HepG2 (cell line): ENCODE data around the gene TOLLIP.

Experiments
- ELF4 ChIP-seq: sonication (generic); formaldehyde crosslinking; IDR thresholded peaks from 2 replicates; pipeline ENCODE4 v1.5.0; 2020; ENCODE audit warnings: missing genetic modification reagents, mild to moderate bottlenecking, moderate library complexity, borderline replicate concordance
- FUBP1 ChIP-seq: sonication (generic); formaldehyde crosslinking; IDR thresholded peaks from 2 replicates; pipeline ENCODE4 v1.5.1; 2020; ENCODE audit warnings: missing genetic modification reagents, mild to moderate bottlenecking, borderline replicate concordance
- JUND ChIP-seq: sonication (generic); formaldehyde crosslinking; IDR thresholded peaks from 2 replicates; pipeline ENCODE4 v1.8.0; 2022; ENCODE audit warnings: mild to moderate bottlenecking, missing genetic modification reagents
- TAF1 ChIP-seq: sonication (generic); formaldehyde crosslinking; IDR thresholded peaks from 2 replicates; pipeline ENCODE4 v1.4.0; 2020; ENCODE audit warnings: missing genetic modification reagents
- ZFP1 ChIP-seq: IDR thresholded peaks from 2 replicates; pipeline ENCODE4 v1.6.1; 2016
- ZFX ChIP-seq: sonication (generic); formaldehyde crosslinking; IDR thresholded peaks from 2 replicates; pipeline ENCODE4 v1.4.0; 2020; ENCODE audit warnings: mild to moderate bottlenecking, low read depth, missing genetic modification reagents, moderate library complexity
- ZNF75D ChIP-seq: sonication (generic); formaldehyde crosslinking; IDR thresholded peaks from 2 replicates; pipeline ENCODE4 v1.8.1; 2023; ENCODE audit warnings: missing genetic modification reagents, mild to moderate bottlenecking, borderline replicate concordance
- TF ChIP-seq, protein P1 (sequence below): sonication (generic); formaldehyde crosslinking; IDR thresholded peaks from 2 replicates; pipeline ENCODE4 v1.9.0; 2021; ENCODE audit warnings: missing genetic modification reagents, borderline replicate concordance

GRCh38 chr11:1339066-1339675 lies 29.7 kb upstream of the TOLLIP start:
- no peak for TF ChIP-seq ZNF75D
- TF ChIP-seq, protein P1, sequence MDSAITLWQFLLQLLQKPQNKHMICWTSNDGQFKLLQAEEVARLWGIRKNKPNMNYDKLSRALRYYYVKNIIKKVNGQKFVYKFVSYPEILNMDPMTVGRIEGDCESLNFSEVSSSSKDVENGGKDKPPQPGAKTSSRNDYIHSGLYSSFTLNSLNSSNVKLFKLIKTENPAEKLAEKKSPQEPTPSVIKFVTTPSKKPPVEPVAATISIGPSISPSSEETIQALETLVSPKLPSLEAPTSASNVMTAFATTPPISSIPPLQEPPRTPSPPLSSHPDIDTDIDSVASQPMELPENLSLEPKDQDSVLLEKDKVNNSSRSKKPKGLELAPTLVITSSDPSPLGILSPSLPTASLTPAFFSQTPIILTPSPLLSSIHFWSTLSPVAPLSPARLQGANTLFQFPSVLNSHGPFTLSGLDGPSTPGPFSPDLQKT (CRISPR knock-in tag), result no peak
- TF ChIP-seq TAF1 (CRISPR knock-in tag), result no peak
- no peak for TF ChIP-seq FUBP1
- no peak for TF ChIP-seq ELF4
- no peak for TF ChIP-seq ZFX
- TF ChIP-seq JUND, result no peak
- TF ChIP-seq ZFP1 (CRISPR knock-in tag), result no peak
